Amniotic epithelial cell (primary cell): Measurements from ENCODE around the gene CCDC12.

Experiments used
- DNase-seq: peaks from one replicate; pipeline ENCODE4 v3.0.0-alpha.2; 2010; ENCODE audit warnings: low read depth

Gene CCDC12

DNA sequence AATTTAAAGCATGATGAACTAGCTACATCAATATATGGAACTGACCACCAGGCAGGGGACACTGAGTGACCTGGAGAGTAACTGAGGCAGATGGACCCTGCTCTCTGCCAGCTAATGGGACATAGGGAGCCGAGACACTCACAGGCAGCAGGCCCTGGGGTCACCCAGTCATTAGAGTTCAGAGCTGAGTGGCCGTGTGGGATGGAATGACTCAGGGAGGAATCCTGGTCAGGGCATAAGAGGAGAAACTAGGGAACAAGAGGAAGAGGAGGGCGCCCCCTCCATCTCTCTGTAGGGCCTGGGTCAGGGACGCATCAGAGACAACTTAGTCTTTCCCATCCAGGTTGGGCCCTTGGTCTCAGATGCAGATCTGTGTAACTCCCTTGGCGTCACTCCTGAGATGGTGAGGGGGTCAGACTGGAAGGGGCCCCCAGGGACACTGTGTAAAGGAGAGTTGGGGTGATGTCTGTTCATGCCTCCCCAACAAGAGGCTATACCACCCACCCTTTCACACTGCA lies 39.8 kb downstream of the CCDC12 start:
- no peak for DNase-seq

DNA sequence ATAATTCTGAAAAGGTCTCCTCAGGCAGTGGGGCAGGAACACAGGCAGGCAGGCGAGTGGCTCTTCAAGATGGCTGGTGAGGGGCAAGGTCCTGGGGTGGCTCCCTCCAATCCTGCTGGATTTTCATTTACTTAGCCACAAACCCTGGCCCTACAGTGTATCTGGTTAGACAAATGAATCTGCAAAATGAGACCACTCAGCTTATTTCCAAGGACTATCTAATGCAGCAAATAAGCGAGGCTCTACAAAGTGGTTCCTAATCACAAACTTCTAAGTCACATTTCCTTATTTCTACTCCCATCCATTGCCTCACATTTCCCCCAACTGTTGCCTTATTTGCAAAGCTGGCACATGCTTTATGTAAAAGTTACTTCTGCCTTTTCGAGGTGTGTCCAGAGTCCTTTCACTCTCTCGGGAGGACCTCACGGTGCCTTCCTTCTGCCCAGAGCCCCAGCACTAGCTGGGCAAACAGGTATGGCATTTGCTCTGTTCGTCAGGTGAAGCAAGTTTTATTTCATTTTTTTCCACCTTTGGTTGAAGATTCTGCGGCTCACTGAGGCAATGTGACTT lies 40.5 kb downstream of the CCDC12 start:
- no peak for DNase-seq

GRCh38 chr3:46935168-46935858 lies 41.2 kb downstream of the CCDC12 start:
- peak; percentile 100 for DNase-seq

DNA sequence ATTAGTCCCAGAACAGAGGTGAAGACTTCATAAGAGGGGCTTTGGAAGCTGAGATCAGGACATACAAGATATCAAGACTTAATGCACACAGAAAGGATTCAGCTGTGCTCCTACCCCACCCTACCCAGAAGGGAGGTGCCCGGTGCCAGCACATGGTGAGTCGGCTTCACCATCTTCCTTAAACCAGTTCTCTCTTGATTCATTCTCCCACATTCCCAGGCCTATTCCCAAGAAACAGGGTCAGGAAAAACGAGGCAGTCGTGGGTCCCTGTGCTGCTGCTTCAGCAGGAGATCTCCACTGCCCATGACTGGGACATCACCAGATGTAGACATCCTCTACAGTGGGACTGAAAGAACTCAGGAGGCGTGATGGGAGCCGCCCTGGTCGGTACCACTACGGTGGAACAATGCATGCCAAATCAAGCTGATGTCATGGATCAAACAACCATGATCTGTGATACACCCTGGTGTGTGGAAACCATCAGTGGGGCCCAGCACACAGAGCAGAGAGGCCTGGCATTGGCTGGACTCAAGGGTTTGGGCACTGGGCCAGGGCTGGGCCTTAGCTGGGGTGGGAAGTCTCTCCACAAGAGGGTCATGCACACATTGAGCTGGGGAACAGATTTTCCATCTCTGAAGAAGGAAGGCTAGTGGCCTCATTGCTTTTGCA lies 41.9 kb downstream of the CCDC12 start:
- peak; percentile 91 for DNase-seq

GRCh38 chr3:46934072-46934471 lies 42.5 kb downstream of the CCDC12 start:
- no peak for DNase-seq

DNA sequence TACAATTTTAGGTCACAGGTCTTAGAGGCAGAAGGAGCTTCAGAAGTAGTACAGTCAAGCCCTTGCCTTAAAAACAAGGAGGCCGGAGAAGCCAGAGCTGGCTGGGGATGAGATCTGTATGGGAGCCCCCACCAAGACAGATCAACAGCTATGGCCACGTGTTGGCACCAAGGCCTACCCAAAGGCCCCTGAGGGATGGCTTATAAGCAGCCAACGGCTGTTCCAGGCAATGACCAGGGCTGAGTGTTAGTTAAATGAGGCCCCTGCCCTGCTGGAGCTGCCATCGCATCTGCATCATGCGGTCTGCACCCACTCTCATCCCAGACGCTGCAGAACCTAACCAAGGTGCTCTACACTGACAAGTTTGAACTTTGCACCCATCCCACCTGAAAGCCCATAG lies 43.3 kb downstream of the CCDC12 start:
- no peak for DNase-seq

- no peak for DNase-seq
Observed at GRCh38 chr3:46932455-46933225, 43.9 kb downstream of the CCDC12 start.

DNA sequence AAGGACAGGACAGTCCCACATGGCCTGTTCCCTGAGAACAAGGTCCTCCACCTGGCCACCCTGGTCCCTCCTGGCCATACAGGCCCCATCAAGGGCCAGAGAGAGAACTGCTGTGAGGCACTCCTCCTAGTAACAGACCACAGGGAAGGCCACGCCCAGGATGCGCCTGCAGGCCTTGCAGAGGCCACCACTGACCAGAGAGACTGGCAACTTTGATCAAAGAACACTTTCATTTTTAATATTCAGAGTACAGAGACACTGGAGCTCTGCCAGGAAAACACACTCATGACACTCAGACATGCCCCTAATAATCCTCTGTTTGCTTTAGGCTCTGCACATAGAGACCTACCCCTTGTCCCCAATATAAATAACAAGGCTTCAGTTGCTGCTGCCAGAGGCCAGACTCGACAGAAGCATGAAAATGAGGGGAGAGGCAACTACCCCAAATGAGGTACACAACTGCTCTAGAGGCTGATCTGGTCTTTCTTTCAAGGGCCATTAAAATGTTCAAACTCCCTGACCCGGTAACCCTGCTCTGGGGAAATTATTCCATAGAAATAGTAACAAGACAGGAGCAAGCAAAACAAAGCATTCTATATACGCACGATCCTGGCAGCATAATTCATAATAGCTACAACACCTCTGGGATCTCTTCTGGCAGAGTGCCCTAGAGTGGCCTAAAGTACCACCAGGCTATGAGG lies 44.8 kb downstream of the CCDC12 start:
- DNase-seq = peak; percentile 52

GRCh38 chr3:46930945-46931403 lies 45.6 kb downstream of the CCDC12 start:
- DNase-seq = no peak

DNA sequence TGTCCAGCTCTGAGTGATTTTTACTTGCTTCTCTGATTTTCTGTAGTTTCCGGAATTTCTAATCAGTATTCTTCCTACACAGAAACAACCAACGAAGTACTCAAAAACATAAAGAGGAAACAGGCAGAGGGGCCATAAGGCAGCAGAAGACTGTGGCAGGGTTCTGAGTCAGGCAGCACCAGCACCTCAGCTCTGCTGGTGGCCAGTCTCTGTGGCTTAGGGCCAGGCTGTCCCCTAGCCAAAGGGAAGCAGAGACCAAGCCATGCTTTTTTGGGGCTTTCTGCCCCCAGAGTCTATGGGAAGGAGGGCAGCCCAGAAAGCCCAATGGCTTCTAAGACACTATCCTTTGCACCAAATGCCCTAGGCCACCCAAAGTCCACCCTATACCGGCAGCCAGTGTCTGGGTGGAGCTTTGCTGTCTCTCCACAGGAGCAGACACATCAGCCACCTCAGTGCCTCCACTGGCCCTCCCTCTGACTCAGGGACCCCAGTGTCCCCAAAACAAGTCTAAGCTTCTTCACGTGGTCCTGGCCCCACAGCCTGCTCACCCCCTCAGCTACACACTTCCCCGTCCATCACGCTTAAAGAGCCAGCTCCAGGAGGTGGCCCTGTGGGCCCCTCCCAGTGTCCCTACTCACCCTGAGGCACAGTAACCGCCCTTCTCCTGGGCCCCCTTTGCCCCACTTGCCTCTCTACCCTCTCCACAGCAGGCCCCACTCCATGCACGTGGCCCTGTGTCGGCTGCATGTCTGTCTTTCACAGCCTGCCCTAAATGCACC lies 46.2 kb downstream of the CCDC12 start:
- no peak for DNase-seq

DNA sequence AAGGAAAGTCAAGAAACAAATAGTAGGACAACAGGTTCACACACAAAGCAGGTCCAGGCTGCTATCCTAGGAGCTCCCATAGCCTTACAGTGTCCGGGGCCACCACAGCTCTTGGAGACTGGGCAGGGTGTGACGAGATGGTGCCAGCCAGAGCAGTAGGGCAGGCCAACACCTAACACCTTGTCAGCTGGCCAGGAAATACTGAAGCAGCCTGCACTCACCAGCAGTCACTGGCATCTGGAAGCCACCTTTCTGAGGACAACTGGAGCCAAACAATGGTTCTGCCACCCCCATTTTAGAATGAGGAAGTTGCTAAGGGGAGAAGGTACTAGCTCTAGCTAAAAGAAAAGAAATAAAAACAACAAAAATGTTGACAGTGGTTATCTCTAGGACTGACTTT lies 47.2 kb downstream of the CCDC12 start:
- DNase-seq = no peak

- peak; percentile 65 for DNase-seq
Observed at GRCh38 chr3:46928282-46928681, 48.3 kb downstream of the CCDC12 start.

GRCh38 chr3:46927718-46928073 lies 48.8 kb downstream of the CCDC12 start:
- no peak for DNase-seq

- no peak for DNase-seq
Observed at GRCh38 chr3:46926871-46927717, 49.5 kb downstream of the CCDC12 start.

DNA sequence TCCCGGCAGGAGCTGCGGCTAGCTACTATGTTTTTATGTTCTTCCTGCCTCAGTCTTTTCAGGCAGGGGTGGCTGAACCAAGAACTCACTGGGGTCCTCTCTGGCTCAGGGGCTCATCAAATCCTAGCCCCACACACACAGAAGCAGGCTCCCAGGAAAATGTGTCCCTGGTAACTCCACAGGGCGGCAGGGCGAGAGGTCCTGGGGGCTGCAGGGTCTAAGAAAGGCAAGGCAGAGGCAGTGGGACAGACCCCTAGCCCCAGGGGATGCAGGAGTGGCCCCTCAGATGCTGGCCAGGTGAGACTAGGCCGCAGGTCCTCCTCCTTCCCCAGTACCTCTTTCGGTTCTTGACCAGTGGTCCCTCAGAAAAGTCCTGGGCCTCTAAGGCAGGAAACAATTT lies 50.1 kb downstream of the CCDC12 start:
- no peak for DNase-seq

- DNase-seq = peak; percentile 63
Observed at GRCh38 chr3:46926039-46926438, 50.5 kb downstream of the CCDC12 start.

DNA sequence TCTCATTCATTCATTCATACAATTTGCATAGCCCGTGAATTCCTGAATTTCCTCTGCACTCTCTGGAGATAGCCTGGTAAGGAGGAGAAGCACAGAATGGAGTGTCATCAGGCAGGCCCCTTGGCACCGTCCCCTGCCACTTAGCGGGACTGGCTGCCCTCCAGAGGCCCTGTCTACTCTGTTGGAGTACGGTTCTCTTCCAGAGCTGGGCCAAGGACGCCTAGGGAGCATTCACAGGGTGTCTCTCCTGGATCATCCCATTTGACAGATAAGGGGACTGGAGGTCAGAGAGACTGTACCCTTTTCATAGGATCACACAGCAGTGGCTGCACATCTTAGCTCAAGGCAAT lies 51.0 kb downstream of the CCDC12 start:
- no peak for DNase-seq

DNA sequence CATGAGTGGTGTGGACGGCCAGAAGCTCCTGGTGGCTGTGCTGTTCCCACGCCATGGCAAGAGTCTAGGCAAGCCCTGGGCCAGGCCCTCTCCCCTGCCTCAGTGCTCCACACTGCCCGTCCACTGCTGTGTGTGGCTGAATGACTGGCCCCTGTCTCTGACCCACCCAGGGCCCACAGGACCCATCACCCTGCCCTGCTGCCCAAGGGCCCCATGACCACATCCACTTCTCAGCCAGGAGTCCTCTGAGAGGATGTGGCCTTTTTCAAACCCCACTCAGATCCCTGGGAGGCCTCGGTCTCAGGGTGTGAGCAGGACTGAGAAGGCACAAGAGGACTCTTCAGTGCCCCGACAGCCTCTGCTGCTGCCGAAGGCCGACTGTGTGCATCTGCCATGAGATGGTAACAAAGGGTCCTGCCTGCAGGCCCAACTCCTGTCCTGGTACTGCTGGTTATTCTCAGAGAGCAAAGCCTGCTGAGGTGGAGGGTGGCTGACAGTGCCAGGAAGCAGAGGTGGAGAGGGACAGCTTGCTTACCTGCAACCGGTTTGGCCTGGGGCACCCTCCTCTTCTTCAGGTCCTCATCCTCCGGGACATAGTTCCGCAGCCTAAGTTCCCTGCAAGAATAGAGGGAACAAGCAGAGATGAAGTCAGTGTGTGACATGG lies 51.5 kb downstream of the CCDC12 start:
- no peak for DNase-seq

- DNase-seq = peak; percentile 33
Observed at GRCh38 chr3:46923559-46924350, 52.8 kb downstream of the CCDC12 start.
